Ascending aorta (tissue), 2 donors: ENCODE results near the gene HPSE. TPM values are rescaled to one million over a fixed set of nuclear protein-coding genes. Genes with fewer than 3 reads are reported as not detected.

Experiments used
- DNase-seq, 2 donors: peaks; one replicate each; pipeline ENCODE4 v3.0.0-alpha.2; 2019; ENCODE audit warnings: low spot score in 2 of 2
- H3K27ac ChIP-seq, 2 donors: fragments of 200-600 bp; sonication (generic); one replicate each; pipeline ENCODE4 v1.5.1; 2016 to 2017; ENCODE audit warnings: mild to moderate bottlenecking in 1 of 2
- H3K27me3 ChIP-seq: fragments of 200-600 bp; sonication (generic); one replicate; pipeline ENCODE4 v1.5.1; 2017
- H3K36me3 ChIP-seq, 2 donors: fragments of 200-600 bp; sonication (generic); one replicate each; pipeline ENCODE4 v1.5.1; 2016
- H3K4me1 ChIP-seq, 2 donors: fragments of 200-600 bp; sonication (generic); one replicate each; pipeline ENCODE4 v1.5.1; 2016 to 2017; ENCODE audit warnings: mild to moderate bottlenecking in 1 of 2
- H3K4me3 ChIP-seq, 2 donors: fragments of 200-600 bp; sonication (generic); one replicate each; pipeline ENCODE4 v1.5.1; 2016 to 2017; ENCODE audit warnings: mild to moderate bottlenecking in 1 of 2
- H3K9me3 ChIP-seq, 2 donors: fragments of 200-600 bp; sonication (generic); one replicate each; pipeline ENCODE4 v1.5.1; 2016
- intact Hi-C: fragments of 100-400 bp; cut with DNase I; formaldehyde crosslinking; loops from one replicate; pipeline ENCODE4 v1.15.1; 2023
- total RNA-seq: library from RNA; depleted of rRNA; stranded (reverse); fragments of >200 nt; gene quantifications from one replicate; pipeline ENCODE4 v1.1.0, GENCODE V29; 2016
- TF ChIP-seq, protein P1 (sequence below), 3 experiments: fragments of 200-600 bp in 2 of 3; fragments of 450-650 bp in 1 of 3; sonication (generic) in 2 of 3; IDR thresholded peaks; one replicate each; pipeline ENCODE4 v1.5.1; 2016 to 2019; ENCODE audit warnings: antibody characterized with exemption in 3 of 3, mild to moderate bottlenecking in 1 of 3, moderate library complexity in 1 of 3

HPSE gene
- total RNA-seq, 1 donor from 2014 or later, result 1.7 TPM

DNA sequence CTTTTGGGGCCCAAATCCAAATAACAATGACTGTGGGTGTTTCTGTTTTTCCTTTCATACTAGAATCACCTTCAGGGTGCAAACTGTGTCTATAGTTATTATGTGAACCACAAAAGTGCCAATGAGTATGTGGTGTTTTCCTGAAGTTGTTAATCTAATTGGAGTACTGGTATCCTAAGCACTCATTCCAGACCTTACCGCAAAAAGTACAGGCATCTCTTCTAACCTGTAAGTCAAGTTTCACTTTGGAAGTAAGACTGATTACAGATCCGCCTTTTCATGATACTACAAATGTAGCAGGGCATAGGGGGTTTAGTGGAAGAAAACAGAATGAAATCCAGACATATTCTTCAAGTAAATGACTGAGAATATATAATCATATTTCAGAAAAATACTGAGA, 66.2 kb downstream of the HPSE start:
- Histone ChIP-seq H3K9me3 (no peaks in the 10 kb centered on the region), H3K4me1 (peaks cover 0 to 4% of the 10 kb centered on the region in 2 donors), H3K36me3 (no peaks in the 10 kb centered on the region), H3K27ac (no peak overlapping the region), H3K4me3 (no peak overlapping the region), H3K27me3 (no peaks in the 10 kb centered on the region)
- TF ChIP-seq, protein P1, sequence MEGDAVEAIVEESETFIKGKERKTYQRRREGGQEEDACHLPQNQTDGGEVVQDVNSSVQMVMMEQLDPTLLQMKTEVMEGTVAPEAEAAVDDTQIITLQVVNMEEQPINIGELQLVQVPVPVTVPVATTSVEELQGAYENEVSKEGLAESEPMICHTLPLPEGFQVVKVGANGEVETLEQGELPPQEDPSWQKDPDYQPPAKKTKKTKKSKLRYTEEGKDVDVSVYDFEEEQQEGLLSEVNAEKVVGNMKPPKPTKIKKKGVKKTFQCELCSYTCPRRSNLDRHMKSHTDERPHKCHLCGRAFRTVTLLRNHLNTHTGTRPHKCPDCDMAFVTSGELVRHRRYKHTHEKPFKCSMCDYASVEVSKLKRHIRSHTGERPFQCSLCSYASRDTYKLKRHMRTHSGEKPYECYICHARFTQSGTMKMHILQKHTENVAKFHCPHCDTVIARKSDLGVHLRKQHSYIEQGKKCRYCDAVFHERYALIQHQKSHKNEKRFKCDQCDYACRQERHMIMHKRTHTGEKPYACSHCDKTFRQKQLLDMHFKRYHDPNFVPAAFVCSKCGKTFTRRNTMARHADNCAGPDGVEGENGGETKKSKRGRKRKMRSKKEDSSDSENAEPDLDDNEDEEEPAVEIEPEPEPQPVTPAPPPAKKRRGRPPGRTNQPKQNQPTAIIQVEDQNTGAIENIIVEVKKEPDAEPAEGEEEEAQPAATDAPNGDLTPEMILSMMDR (IDR thresholded peaks at IDR 0.05), result no peak
- intact Hi-C loops, result no loop called here
- no peak for DNase-seq

DNA sequence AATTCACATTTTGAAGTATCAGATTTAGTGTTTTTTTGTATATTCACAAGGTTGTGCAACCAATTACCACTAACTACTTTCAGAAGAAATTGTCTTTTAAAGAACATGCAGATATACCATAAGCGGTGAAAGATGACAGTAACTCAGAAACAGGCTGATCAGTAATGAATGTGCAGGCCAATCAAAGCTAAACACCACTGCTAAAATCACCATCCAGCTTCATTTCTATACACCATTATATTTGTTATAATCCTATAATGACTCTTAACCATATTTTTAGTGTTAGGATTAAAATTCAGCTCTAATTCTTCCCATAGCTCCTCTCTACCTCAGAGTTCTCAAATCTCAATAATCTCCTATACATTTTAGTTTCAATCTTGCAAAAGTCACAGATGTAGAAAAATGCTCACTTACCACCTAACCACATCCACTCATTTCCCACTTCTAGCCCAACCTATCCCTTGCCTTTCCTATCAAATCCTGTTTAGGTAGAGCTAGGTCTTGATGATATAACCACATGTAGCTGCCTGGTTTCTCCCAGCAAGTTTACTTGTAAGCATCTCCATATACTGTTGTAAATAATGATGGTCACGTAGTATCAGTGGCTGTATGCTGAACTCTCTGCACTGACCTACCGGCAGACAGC, 66.7 kb downstream of the HPSE start:
- Histone ChIP-seq H3K36me3 (no peaks in the 10 kb centered on the region), H3K4me3 (no peak overlapping the region), H3K9me3 (no peaks in the 10 kb centered on the region), H3K4me1 (peaks cover 0 to 4% of the 10 kb centered on the region in 2 donors), H3K27me3 (no peaks in the 10 kb centered on the region), H3K27ac (no peak overlapping the region)
- DNase-seq, result no peak
- TF ChIP-seq, protein P1 (IDR thresholded peaks at IDR 0.05), result no peak
- intact Hi-C loops, result no loop called here

DNA sequence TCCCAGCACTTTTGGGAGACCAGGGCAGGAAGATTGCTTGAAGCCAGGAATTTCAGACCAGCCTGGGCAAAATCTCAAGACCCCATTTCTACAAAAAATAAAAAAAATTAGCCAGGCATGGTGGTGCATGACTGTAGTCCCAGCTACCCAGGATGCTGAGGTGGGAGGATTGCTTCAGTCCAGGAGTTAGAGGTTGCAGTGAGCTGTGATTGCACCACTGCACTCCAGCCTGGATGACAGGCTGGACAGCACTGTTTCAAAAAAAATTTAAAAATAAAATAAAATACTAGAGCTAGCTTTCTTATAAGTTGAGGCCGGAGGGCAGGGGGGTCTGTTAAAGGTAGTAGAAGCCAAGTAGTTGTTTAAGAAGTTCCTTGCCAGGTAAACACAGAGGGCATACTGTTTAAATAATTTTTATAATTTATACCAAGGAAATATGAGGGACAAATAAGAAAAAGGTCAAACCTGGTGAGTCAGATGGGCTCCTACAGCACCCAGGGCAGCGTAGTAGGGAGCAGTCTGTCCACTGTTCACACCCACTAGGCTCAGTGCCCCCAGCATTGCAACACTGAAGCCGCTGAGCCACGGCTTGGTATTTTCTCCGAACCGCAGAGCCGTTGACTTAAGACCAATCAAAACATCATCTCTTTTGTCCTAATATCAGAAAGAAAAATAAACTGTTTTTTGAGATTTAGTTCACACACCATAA, 67.4 kb downstream of the HPSE start:
- intact Hi-C loops, result no loop called here
- TF ChIP-seq, protein P1 (IDR thresholded peaks at IDR 0.05), result no peak
- peaks cover 0 to 4% of the 10 kb centered on the region in 2 donors for H3K4me1 ChIP-seq
- no peak overlapping the region for H3K4me3 ChIP-seq
- H3K9me3 ChIP-seq, result no peaks in the 10 kb centered on the region
- peak in 1 of 2 donors; percentile 82 for DNase-seq
- no peaks in the 10 kb centered on the region for H3K36me3 ChIP-seq
- no peaks in the 10 kb centered on the region for H3K27me3 ChIP-seq
- H3K27ac ChIP-seq, result no peak overlapping the region

DNA sequence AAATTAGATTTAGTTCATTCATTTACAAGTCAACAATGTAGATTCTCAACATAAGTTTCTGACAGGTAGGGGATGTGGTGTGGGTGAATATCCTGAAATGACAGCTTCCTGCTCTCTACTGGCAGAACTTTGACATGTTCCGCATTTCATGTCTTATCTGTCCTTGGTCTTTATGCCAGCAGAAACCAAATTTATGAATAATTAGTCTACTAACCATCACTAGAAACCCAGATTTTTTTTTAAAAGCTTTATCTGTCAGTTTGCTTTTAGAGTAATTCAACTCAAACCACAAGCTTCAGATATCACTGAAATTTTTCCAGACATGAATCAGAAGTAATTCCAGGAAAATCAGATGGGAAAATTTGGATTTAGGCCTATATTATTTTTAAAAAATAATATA, 68.0 kb downstream of the HPSE start:
- TF ChIP-seq, protein P1 (IDR thresholded peaks at IDR 0.05), result no peak

DNA sequence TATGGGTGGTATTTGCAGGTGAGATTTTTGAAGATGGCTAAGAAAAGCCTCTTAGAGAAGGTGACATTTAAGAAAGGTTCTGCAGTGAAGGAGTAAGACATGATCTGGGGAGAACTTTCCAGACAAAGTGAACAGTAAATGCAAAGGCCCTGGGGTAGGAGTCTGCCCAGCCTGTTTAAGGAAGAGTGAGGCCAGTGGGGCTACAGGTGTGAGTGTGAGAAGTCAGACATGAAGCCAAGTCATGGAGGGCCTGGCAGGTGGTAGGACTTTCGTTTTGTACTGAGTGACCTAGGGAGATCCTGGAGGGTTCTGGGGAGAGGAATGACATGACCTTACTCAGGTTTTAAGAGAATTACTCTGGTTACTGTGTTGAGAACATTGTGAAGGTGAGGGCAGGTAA, 71.5 kb downstream of the HPSE start:
- Histone ChIP-seq H3K36me3 (no peaks in the 10 kb centered on the region), H3K4me1 (peaks cover 0 to 4% of the 10 kb centered on the region in 2 donors), H3K4me3 (no peak overlapping the region), H3K27me3 (no peaks in the 10 kb centered on the region), H3K27ac (no peak overlapping the region), H3K9me3 (no peaks in the 10 kb centered on the region)
- TF ChIP-seq, protein P1 (IDR thresholded peaks at IDR 0.05), result no peak
- intact Hi-C loops, result loop anchor here (5.0 kb wide), 1 partner anchor 191 kb away; no protein-coding TSS in a partner anchor
- DNase-seq, result no peak

More for the DNA sequence above, 68.0 kb downstream of the HPSE start:
- intact Hi-C loops, result no loop called here
- DNase-seq, result no peak
- Histone ChIP-seq H3K9me3 (no peaks in the 10 kb centered on the region), H3K4me3 (no peak overlapping the region), H3K4me1 (peaks cover 0 to 4% of the 10 kb centered on the region in 2 donors), H3K27ac (no peak overlapping the region), H3K36me3 (no peaks in the 10 kb centered on the region), H3K27me3 (no peaks in the 10 kb centered on the region)
